IPS-18c (cell line): ENCODE results near the gene C4orf46.
"Not testable (repeated sequence)": the region's sequence is repeated elsewhere in the genome, so short reads cannot be mapped to it uniquely, and the experiment has no call there.

Experiments
- H3K4me3 ChIP-seq: 2 replicates; pipeline ENCODE4 v1.7.0; 2013; ENCODE audit warnings: low read depth, mild to moderate bottlenecking, low read length, moderate library complexity; ENCODE audit not compliant: insufficient read depth
- H3K9me3 ChIP-seq: one replicate; pipeline ENCODE4 v1.6.1; 2013; ENCODE audit warnings: mild to moderate bottlenecking, low read length, moderate library complexity; ENCODE audit not compliant: control insufficient read depth, insufficient read depth

C4orf46 gene

GRCh38 chr4:158663707-158664625 lies 7.7 kb downstream of the C4orf46 start:
- H3K4me3 ChIP-seq, H3K9me3 ChIP-seq: not testable (repeated sequence)

GRCh38 chr4:158663255-158663654 lies 8.4 kb downstream of the C4orf46 start:
- not testable (repeated sequence) for H3K9me3 ChIP-seq, H3K4me3 ChIP-seq

GRCh38 chr4:158657291-158657690 lies 14.4 kb downstream of the C4orf46 start:
- Histone ChIP-seq H3K4me3 (no peak overlapping the region), H3K9me3 (no peaks in the 10 kb centered on the region)

GRCh38 chr4:158656439-158656838 lies 15.2 kb downstream of the C4orf46 start:
- Histone ChIP-seq H3K4me3 (no peak overlapping the region), H3K9me3 (no peaks in the 10 kb centered on the region)

- Histone ChIP-seq H3K4me3 (no peak overlapping the region), H3K9me3 (no peaks in the 10 kb centered on the region)
These were observed 18.8 kb downstream of the C4orf46 start for GRCh38 chr4:158652920-158653319.

- no peak overlapping the region for H3K4me3 ChIP-seq
These were observed 22.5 kb downstream of the C4orf46 start for GRCh38 chr4:158649111-158649680.

GRCh38 chr4:158644760-158645159 lies 26.9 kb downstream of the C4orf46 start:
- no peak overlapping the region for H3K4me3 ChIP-seq
- no peaks in the 10 kb centered on the region for H3K9me3 ChIP-seq

More at GRCh38 chr4:158649111-158649680, 22.5 kb downstream of the C4orf46 start:
- H3K9me3 ChIP-seq = no peaks in the 10 kb centered on the region

- Histone ChIP-seq H3K9me3 (no peaks in the 10 kb centered on the region), H3K4me3 (no peak overlapping the region)
These were observed 27.3 kb downstream of the C4orf46 start for GRCh38 chr4:158644356-158644755.

GRCh38 chr4:158636619-158637018 lies 35.1 kb downstream of the C4orf46 start:
- H3K9me3 ChIP-seq = no peaks in the 10 kb centered on the region

GRCh38 chr4:158630893-158631292 lies 40.8 kb downstream of the C4orf46 start:
- Histone ChIP-seq H3K9me3 (no peaks in the 10 kb centered on the region), H3K4me3 (no peak overlapping the region)

More at GRCh38 chr4:158636619-158637018, 35.1 kb downstream of the C4orf46 start:
- H3K4me3 ChIP-seq = no peak overlapping the region

- Histone ChIP-seq H3K9me3 (no peaks in the 10 kb centered on the region), H3K4me3 (no peak overlapping the region)
These were observed 46.1 kb downstream of the C4orf46 start for GRCh38 chr4:158625544-158625943.

GRCh38 chr4:158624889-158625478 lies 46.7 kb downstream of the C4orf46 start:
- H3K4me3 ChIP-seq = no peak overlapping the region

GRCh38 chr4:158622251-158622650 lies 49.4 kb downstream of the C4orf46 start:
- H3K9me3 ChIP-seq = no peaks in the 10 kb centered on the region
- no peak overlapping the region for H3K4me3 ChIP-seq

More at GRCh38 chr4:158624889-158625478, 46.7 kb downstream of the C4orf46 start:
- no peaks in the 10 kb centered on the region for H3K9me3 ChIP-seq

- Histone ChIP-seq H3K9me3 (no peaks in the 10 kb centered on the region), H3K4me3 (no peak overlapping the region)
These were observed 50.0 kb downstream of the C4orf46 start for GRCh38 chr4:158621729-158622128.

GRCh38 chr4:158617956-158618355 lies 53.7 kb downstream of the C4orf46 start:
- Histone ChIP-seq H3K4me3 (no peak overlapping the region), H3K9me3 (no peaks in the 10 kb centered on the region)
